ENCODE results near the gene SPATA22. TPM values are rescaled to one million over a fixed set of nuclear protein-coding genes. Genes with fewer than 3 reads are reported as not detected.
"Not testable (repeated sequence)": the region's sequence is repeated elsewhere in the genome, so short reads cannot be mapped to it uniquely, and the experiment has no call there.

The SPATA22 gene
- total and polyA plus RNA-seq, 4 donors = 0.67 to 1.4 TPM; not detected in 2

DNA sequence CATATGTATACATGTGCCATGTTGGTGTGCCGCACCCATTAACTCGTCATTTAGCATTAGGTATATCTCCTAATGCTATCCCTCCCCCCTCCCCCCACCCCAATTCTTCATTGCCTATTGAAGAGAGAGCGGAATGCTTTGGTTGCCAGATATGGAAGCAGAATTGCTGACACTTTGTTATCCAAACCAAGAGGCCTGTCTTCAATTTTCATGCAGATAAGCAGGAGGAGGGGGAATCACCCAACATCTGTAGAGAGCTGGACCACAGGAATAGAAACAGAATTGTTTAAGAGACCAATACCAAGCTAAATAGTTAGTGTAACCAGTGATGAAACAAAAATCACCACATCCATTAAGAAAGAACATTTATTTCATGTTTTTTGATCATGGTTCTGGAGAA is 11.2 kb upstream of the SPATA22 start:
- intact Hi-C loops (cut with DNase I) = no loop called here
- Histone ChIP-seq H3K9me3 (ENCODE audit: control insufficient read depth, low read length) (no peaks in the 10 kb centered on the region), H3K4me3 (ENCODE audit: low read length in 2 of 2) (no peak overlapping the region), H3K36me3 (ENCODE audit: control insufficient read depth in 1 of 2, insufficient read depth in 2 of 2, low read length in 1 of 2) (no peaks in the 10 kb centered on the region), H3K27me3 (ENCODE audit: control insufficient read depth in 1 of 2, insufficient read depth in 2 of 2, low read length in 1 of 2) (no peaks in the 10 kb centered on the region), H3K4me1 (ENCODE audit: control insufficient read depth in 1 of 2, insufficient read depth in 2 of 2, low read length in 2 of 2) (no peaks in the 10 kb centered on the region), H3K27ac (ENCODE audit: low read depth in 1 of 2, low read length in 2 of 2) (no peak overlapping the region)
- 57% methylated on average over 3 of the region's 3 CpGs for WGBS, 2 donors
- DNase-seq (no peak), ATAC-seq (ENCODE audit: low FRiP score) (no peak)

DNA sequence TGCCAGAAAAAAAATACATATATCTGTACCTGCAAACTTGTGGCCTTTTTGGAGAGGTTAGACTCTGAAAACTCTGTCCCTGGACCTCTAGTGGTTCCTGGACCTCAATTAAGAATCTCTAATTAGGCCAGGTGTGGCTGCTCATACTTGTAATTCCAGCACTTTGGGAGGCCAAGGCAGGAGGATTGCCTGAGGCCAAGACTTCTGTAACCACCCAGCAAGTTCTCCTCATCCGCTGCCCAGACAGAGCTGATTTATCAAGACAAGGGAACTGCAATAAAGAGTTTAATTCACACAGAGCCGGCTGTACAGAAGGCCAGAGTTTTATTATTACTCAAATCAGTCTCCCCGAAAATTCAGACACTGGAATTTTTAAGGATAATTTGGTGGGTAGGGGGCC is 8.4 kb upstream of the SPATA22 start:
- ATAC-seq (ENCODE audit: low FRiP score) (no peak), DNase-seq (no peak)
- Histone ChIP-seq H3K9me3 (ENCODE audit: control insufficient read depth, low read length) (no peaks in the 10 kb centered on the region), H3K4me1 (ENCODE audit: control insufficient read depth in 1 of 2, insufficient read depth in 2 of 2, low read length in 2 of 2) (no peaks in the 10 kb centered on the region), H3K27ac (ENCODE audit: low read depth in 1 of 2, low read length in 2 of 2) (no peak overlapping the region), H3K4me3 (ENCODE audit: low read length in 2 of 2) (no peak overlapping the region), H3K36me3 (ENCODE audit: control insufficient read depth in 1 of 2, insufficient read depth in 2 of 2, low read length in 1 of 2) (no peaks in the 10 kb centered on the region), H3K27me3 (ENCODE audit: control insufficient read depth in 1 of 2, insufficient read depth in 2 of 2, low read length in 1 of 2) (no peaks in the 10 kb centered on the region)
- intact Hi-C loops (cut with DNase I) = no loop called here
- WGBS, 2 donors = 84 to 86% methylated on average over 3 of the region's 3 CpGs

DNA sequence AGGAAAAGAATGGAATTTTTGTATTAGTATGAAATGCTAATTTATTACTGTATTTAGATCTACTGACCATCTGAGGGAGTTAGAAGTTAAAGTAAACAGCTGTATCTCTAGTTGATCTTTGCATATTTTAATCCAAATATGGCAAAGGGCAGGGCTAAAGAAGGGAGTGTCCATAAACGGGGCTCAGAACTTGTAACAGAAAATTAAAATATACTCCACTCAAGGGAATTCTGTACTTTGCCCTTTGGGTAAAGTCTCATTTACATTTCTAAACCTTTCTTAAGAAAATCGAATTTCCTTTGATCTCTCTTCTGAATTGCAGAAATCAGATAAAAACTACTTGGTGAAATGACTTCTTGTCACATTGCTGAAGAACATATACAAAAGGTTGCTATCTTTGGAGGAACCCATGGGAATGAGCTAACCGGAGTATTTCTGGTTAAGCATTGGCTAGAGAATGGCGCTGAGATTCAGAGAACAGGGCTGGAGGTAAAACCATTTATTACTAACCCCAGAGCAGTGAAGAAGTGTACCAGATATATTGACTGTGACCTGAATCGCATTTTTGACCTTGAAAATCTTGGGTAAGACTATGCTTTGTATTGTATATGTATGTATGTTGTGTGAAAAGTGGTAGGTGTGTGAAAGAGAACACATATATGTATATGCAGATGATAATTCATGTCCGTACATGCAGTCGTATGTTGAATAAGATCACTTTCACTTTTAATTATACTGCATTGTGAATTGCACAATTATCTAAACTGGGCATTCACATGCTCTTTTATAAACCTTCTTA is 4.4 kb upstream of the SPATA22 start, which contains the start of gene ASPA:
Gene ASPA, plus strand, starts transcription at position 186 of the 799 bp plus-strand sequence. Its CDS starts 163 bp downstream, at position 349.
- H3K9me3 ChIP-seq (ENCODE audit: control insufficient read depth, low read length) = no peaks in the 10 kb centered on the region
- H3K27ac ChIP-seq (ENCODE audit: low read depth in 1 of 2, low read length in 2 of 2) = no peak within 1 kb of the TSS
- no peaks in the 10 kb centered on the region for H3K27me3 ChIP-seq (ENCODE audit: control insufficient read depth in 1 of 2, insufficient read depth in 2 of 2, low read length in 1 of 2)
- DNase-seq (no peak), ATAC-seq (ENCODE audit: low FRiP score) (peak; percentile 49)
- H3K4me1 ChIP-seq (ENCODE audit: control insufficient read depth in 1 of 2, insufficient read depth in 2 of 2, low read length in 2 of 2) = no peaks in the 10 kb centered on the region
- no peaks in the 10 kb centered on the region for H3K36me3 ChIP-seq (ENCODE audit: control insufficient read depth in 1 of 2, insufficient read depth in 2 of 2, low read length in 1 of 2)
- no peak within 1 kb of the TSS for H3K4me3 ChIP-seq (ENCODE audit: low read length in 2 of 2)
- intact Hi-C loops (cut with DNase I) = no loop called here
- 39 to 45% methylated on average over 7 of the region's 7 CpGs for WGBS, 2 donors

DNA sequence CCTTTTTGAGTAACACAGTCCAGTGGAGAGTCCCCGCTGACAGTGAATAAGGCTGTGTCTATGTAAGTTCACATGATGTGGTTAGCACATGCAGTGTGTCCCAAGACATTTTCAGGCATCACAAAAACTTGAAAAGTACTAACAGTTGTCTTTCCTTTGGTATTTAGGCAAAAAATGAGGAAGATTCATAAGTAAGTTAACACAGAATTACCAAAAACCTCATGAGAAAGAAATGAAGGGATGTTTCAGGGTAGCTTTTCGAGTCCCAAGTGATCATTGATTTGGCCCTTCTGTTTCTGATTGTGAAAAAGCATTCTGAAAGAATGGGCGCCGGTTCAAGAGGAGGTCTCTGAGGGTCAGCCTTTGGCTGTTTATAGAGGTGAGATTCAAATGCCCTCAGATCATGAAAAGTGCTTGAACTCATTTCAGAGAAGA is 3.6 kb upstream of the SPATA22 start:
- Histone ChIP-seq H3K27ac (ENCODE audit: low read depth in 1 of 2, low read length in 2 of 2) (no peak overlapping the region), H3K27me3 (ENCODE audit: control insufficient read depth in 1 of 2, insufficient read depth in 2 of 2, low read length in 1 of 2) (no peaks in the 10 kb centered on the region), H3K4me1 (ENCODE audit: control insufficient read depth in 1 of 2, insufficient read depth in 2 of 2, low read length in 2 of 2) (no peaks in the 10 kb centered on the region), H3K9me3 (ENCODE audit: control insufficient read depth, low read length) (no peaks in the 10 kb centered on the region), H3K36me3 (ENCODE audit: control insufficient read depth in 1 of 2, insufficient read depth in 2 of 2, low read length in 1 of 2) (no peaks in the 10 kb centered on the region), H3K4me3 (ENCODE audit: low read length in 2 of 2) (no peak overlapping the region)
- ATAC-seq (ENCODE audit: low FRiP score) (no peak), DNase-seq (no peak)
- intact Hi-C loops (cut with DNase I) = no loop called here
- 66 to 83% methylated on average over 4 of the region's 4 CpGs for WGBS, 2 donors

DNA sequence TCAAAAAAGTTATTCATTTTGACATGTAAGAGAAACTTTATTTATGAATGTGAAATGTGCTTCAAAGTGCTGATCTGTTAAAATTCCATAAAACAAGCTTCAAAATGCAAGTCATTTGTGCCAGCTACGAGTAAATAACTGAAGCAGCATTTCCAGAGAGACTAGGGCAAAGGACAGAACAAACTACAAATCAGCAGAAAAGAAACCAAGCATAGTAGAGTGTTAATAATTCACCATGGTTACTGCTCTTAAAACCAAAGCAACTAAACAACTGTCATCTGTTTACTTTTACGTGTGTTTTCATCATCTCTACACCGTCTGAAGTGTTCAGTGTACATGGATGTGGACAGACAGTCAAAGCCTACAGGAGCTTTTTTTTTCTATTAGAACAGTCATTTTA is 2.6 kb upstream of the SPATA22 start:
- Histone ChIP-seq H3K4me1 (ENCODE audit: control insufficient read depth in 1 of 2, insufficient read depth in 2 of 2, low read length in 2 of 2) (no peaks in the 10 kb centered on the region), H3K9me3 (ENCODE audit: control insufficient read depth, low read length) (peaks cover 1% of the 10 kb centered on the region), H3K27me3 (ENCODE audit: control insufficient read depth in 1 of 2, insufficient read depth in 2 of 2, low read length in 1 of 2) (no peaks in the 10 kb centered on the region), H3K27ac (ENCODE audit: low read depth in 1 of 2, low read length in 2 of 2) (no peak overlapping the region), H3K36me3 (ENCODE audit: control insufficient read depth in 1 of 2, insufficient read depth in 2 of 2, low read length in 1 of 2) (no peaks in the 10 kb centered on the region), H3K4me3 (ENCODE audit: low read length in 2 of 2) (no peak overlapping the region)
- intact Hi-C loops (cut with DNase I) = no loop called here
- DNase-seq (no peak), ATAC-seq (ENCODE audit: low FRiP score) (peak; percentile 34)
- 33 to 41% methylated on average over 3 of the region's 3 CpGs for WGBS, 2 donors

DNA sequence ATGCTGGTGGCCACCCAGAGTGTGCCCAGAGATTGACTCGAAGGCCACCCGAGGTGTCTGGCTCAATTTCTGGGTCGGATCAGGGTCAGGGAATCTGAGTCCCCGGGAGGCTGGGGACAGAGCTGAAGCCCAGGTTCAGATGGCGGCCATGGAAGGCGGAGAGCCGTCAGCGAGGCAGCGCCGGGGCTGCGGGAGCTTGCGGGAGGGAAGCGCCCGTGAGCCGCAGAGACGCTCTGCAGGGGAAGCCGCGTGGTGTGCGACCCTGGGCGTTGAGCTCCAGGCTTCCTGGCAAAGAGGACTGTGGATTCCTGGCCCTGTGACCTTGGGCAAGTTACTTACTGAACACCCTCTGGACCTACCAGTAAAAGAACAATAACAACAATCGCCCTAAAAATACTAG is 518 bp upstream of the SPATA22 start:
- no peak overlapping the region for H3K4me3 ChIP-seq (ENCODE audit: low read length in 2 of 2)
- H3K9me3 ChIP-seq (ENCODE audit: control insufficient read depth, low read length) = peaks cover 1% of the 10 kb centered on the region
- DNase-seq = no peak
- H3K27me3 ChIP-seq (ENCODE audit: control insufficient read depth in 1 of 2, insufficient read depth in 2 of 2, low read length in 1 of 2) = no peaks in the 10 kb centered on the region
- intact Hi-C loops (cut with DNase I) = no loop called here
- no peaks in the 10 kb centered on the region for H3K4me1 ChIP-seq (ENCODE audit: control insufficient read depth in 1 of 2, insufficient read depth in 2 of 2, low read length in 2 of 2)
- WGBS, 2 donors = 91 to 92% methylated on average over 21 of the region's 21 CpGs
- no peak for ATAC-seq (ENCODE audit: low FRiP score)
- no peaks in the 10 kb centered on the region for H3K36me3 ChIP-seq (ENCODE audit: control insufficient read depth in 1 of 2, insufficient read depth in 2 of 2, low read length in 1 of 2)
- no peak overlapping the region for H3K27ac ChIP-seq (ENCODE audit: low read depth in 1 of 2, low read length in 2 of 2)

DNA sequence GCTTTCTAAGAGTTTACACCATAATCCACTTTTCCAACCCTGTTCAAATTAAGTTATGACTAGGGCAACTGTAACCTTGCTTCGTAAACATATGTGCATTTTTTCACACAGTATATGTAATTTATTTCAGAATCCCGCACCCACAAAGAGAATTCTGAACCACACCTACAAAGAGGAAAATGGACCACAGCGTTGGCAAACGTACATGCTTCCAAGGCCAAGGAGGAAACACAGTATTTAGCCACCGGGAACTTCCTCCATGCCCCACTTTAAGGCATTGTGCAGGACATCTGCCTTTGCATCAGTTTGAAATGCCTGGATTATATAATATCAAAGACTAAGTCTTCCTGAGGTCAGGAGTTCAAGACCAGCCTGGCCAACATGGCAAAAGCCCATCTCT is 2.1 kb downstream of the SPATA22 start:
- WGBS, 2 donors = 67 to 68% methylated on average over 5 of the region's 5 CpGs
- no peak for ATAC-seq (ENCODE audit: low FRiP score)
- no peak overlapping the region for H3K4me3 ChIP-seq (ENCODE audit: low read length in 2 of 2)
- H3K9me3 ChIP-seq (ENCODE audit: control insufficient read depth, low read length) = peaks cover 1% of the 10 kb centered on the region
- no peak overlapping the region for H3K27ac ChIP-seq (ENCODE audit: low read depth in 1 of 2, low read length in 2 of 2)
- intact Hi-C loops (cut with DNase I) = no loop called here
- no peak for DNase-seq
- no peaks in the 10 kb centered on the region for H3K36me3 ChIP-seq (ENCODE audit: control insufficient read depth in 1 of 2, insufficient read depth in 2 of 2, low read length in 1 of 2)
- no peaks in the 10 kb centered on the region for H3K27me3 ChIP-seq (ENCODE audit: control insufficient read depth in 1 of 2, insufficient read depth in 2 of 2, low read length in 1 of 2)
- no peaks in the 10 kb centered on the region for H3K4me1 ChIP-seq (ENCODE audit: control insufficient read depth in 1 of 2, insufficient read depth in 2 of 2, low read length in 2 of 2)

DNA sequence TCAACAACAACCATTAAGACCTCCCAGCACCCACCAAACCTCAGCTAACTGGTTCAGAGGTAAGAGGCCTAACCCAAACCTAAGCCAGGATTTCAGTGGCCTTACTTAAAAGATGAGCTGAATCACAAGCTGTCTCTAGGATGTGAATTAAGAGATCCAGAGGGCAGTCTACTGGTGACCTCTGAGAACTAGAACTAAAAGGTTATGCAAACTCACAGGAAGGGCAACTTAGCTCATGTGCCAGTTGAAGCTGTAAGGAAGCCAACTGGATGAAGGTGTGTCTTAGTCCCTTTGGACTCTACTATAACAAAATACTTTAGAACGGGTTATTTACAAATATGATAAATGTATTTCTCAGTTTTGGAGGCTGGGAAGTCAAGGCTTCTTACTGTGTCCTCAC is 5.3 kb downstream of the SPATA22 start:
- intact Hi-C loops (cut with DNase I); H3K9me3 ChIP-seq (ENCODE audit: control insufficient read depth, low read length); H3K27ac ChIP-seq (ENCODE audit: low read depth in 1 of 2, low read length in 2 of 2); H3K4me1 ChIP-seq (ENCODE audit: control insufficient read depth in 1 of 2, insufficient read depth in 2 of 2, low read length in 2 of 2); ATAC-seq (ENCODE audit: low FRiP score); H3K27me3 ChIP-seq (ENCODE audit: control insufficient read depth in 1 of 2, insufficient read depth in 2 of 2, low read length in 1 of 2); H3K4me3 ChIP-seq (ENCODE audit: low read length in 2 of 2); H3K36me3 ChIP-seq (ENCODE audit: control insufficient read depth in 1 of 2, insufficient read depth in 2 of 2, low read length in 1 of 2); DNase-seq: not testable (repeated sequence)
- WGBS, 2 donors = 57 to 61% methylated on average over 1 of the region's 1 CpG

DNA sequence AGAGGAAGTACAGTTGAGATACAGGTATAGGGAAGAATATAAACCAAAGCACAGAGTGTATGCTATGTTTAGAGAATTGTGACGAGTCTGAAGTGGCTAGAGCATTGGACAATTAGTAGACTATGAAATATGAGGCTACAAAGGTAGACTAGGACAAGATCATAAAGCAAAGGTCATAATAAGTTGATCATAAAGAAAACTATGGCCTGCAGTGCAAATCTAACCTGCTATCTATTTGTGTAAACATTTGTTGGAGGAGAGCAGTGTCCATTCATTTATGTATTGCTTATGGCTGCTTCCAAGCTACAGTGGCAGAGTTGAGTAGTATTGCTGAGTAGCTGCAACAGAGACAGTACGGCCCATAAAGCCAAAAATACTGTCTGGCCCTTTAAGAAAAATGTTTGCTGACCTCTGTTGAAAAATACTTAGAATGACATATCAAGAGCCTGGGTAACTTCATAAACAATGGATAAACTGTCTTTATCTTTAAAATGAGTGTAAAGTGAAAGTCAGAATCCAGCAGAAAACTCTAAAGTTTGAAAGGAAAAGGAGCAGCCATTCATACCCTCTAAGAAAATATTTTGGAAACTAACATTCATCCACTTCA is 23.5 kb downstream of the SPATA22 start:
- H3K36me3 ChIP-seq (ENCODE audit: control insufficient read depth in 1 of 2, insufficient read depth in 2 of 2, low read length in 1 of 2) = no peaks in the 10 kb centered on the region
- H3K27me3 ChIP-seq (ENCODE audit: control insufficient read depth in 1 of 2, insufficient read depth in 2 of 2, low read length in 1 of 2) = no peaks in the 10 kb centered on the region
- H3K9me3 ChIP-seq (ENCODE audit: control insufficient read depth, low read length) = no peaks in the 10 kb centered on the region
- no peaks in the 10 kb centered on the region for H3K4me1 ChIP-seq (ENCODE audit: control insufficient read depth in 1 of 2, insufficient read depth in 2 of 2, low read length in 2 of 2)
- no peak overlapping the region for H3K27ac ChIP-seq (ENCODE audit: low read depth in 1 of 2, low read length in 2 of 2)
- DNase-seq (no peak), ATAC-seq (ENCODE audit: low FRiP score) (no peak)
- intact Hi-C loops (cut with DNase I) = no loop called here
- no peak overlapping the region for H3K4me3 ChIP-seq (ENCODE audit: low read length in 2 of 2)
- WGBS, 2 donors = 45 to 49% methylated on average over 2 of the region's 2 CpGs

Measured in aorta (tissue), 5 donors.